ENCODE data around the gene COPG2. TPM values are rescaled to one million over a fixed set of nuclear protein-coding genes. Genes with fewer than 3 reads are reported as not detected.

Gene COPG2
- total and polyA plus RNA-seq, 2 donors (not counting 3 experiments of a cell fraction or from before 2014, with no cell fraction given), result 9.4 to 11.6 TPM

- H3K36me3 ChIP-seq (ENCODE audit: control insufficient read depth in 2 of 2, extremely low read depth in 1 of 2, insufficient read depth in 2 of 2, low read length in 2 of 2), result no peaks in the 10 kb centered on the region
- no TSS peak for BruUV-seq (replicated peaks)
- H3K79me2 ChIP-seq (ENCODE audit: control insufficient read depth, insufficient read depth, low read length), result no peaks in the 10 kb centered on the region
- H3K9me1 ChIP-seq (replicated peaks; ENCODE audit: control insufficient read depth, extremely low read depth, insufficient read depth, low read length), result no peaks in the 10 kb centered on the region
- intact Hi-C loops (cut with micrococcal nuclease) (no loop called here), dilution Hi-C loops (cut with MboI; ENCODE audit: extremely low pct_ligation_motif_present, low sequenced_read_pairs) (no loop called here)
- no peaks in the 10 kb centered on the region for H3K9me3 ChIP-seq (replicated peaks; ENCODE audit: control insufficient read depth, insufficient read depth, low read length)
- no peak overlapping the region for H3K4me3 ChIP-seq (replicated peaks in 1 of 3; ENCODE audit: insufficient read depth in 1 of 3, low read depth in 1 of 3, low read length in 3 of 3)
- DNase-seq (ENCODE audit: low read depth, low spot score) (no peak), FAIRE-seq (no peak)
- no peak overlapping the region for H3K27ac ChIP-seq (ENCODE audit: insufficient read depth, low read depth, low read length)
- POLR2A ChIA-PET, result no interaction called here
- no peak overlapping the region for H2AFZ ChIP-seq (ENCODE audit: low read depth, low read length)
- CTCF ChIA-PET, result no interaction called here
- no peaks in the 10 kb centered on the region for H4K20me1 ChIP-seq (replicated peaks; ENCODE audit: control insufficient read depth, extremely low read depth, insufficient read depth, low read length)
- TF ChIP-seq GATA2 (IDR thresholded peaks at IDR 0.05; ENCODE audit: insufficient read depth, insufficient read length, low read depth, low read length) (no peak), MAX (IDR thresholded peaks at IDR 0.05; ENCODE audit: insufficient read depth, insufficient read length) (no peak), MYC (IDR thresholded peaks at IDR 0.05; ENCODE audit: low read depth, low read length) (no peak), JUN (IDR thresholded peaks at IDR 0.05; ENCODE audit: borderline replicate concordance, insufficient read depth, insufficient read length, low read depth) (no peak), POLR2AphosphoS5 (IDR thresholded peaks at IDR 0.05; ENCODE audit: insufficient read depth, low read depth, low read length) (no peak), FOS (IDR thresholded peaks at IDR 0.05; ENCODE audit: borderline replicate concordance, insufficient read depth, low read length) (no peak), POLR2A (IDR thresholded peaks at IDR 0.05; ENCODE audit: low read depth, low read length) (no peak), EZH2 (IDR thresholded peaks at IDR 0.05; ENCODE audit: borderline replicate concordance, low read depth, low read length, severe bottlenecking) (no peak)
- TF ChIP-seq, protein P1, sequence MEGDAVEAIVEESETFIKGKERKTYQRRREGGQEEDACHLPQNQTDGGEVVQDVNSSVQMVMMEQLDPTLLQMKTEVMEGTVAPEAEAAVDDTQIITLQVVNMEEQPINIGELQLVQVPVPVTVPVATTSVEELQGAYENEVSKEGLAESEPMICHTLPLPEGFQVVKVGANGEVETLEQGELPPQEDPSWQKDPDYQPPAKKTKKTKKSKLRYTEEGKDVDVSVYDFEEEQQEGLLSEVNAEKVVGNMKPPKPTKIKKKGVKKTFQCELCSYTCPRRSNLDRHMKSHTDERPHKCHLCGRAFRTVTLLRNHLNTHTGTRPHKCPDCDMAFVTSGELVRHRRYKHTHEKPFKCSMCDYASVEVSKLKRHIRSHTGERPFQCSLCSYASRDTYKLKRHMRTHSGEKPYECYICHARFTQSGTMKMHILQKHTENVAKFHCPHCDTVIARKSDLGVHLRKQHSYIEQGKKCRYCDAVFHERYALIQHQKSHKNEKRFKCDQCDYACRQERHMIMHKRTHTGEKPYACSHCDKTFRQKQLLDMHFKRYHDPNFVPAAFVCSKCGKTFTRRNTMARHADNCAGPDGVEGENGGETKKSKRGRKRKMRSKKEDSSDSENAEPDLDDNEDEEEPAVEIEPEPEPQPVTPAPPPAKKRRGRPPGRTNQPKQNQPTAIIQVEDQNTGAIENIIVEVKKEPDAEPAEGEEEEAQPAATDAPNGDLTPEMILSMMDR (IDR thresholded peaks at IDR 0.05; ENCODE audit: extremely low read depth in 1 of 2, insufficient read depth in 1 of 2, low read depth in 1 of 2, low read length in 2 of 2), result no peak
- no peak overlapping the region for H3K9ac ChIP-seq (replicated peaks; ENCODE audit: extremely low read depth, insufficient read depth, low read length)
- H3K4me2 ChIP-seq (ENCODE audit: insufficient read depth, low read length), result no peak overlapping the region
- peaks cover 4 to 7% of the 10 kb centered on the region in 2 experiments for H3K27me3 ChIP-seq (ENCODE audit: control insufficient read depth in 2 of 2, insufficient read depth in 2 of 2, low read length in 2 of 2)
- peaks cover 7% of the 10 kb centered on the region for H3K4me1 ChIP-seq (ENCODE audit: control insufficient read depth, extremely low read depth, insufficient read depth, low read length)
These were observed 186.7 kb downstream of the COPG2 start for GRCh38 chr7:130481898-130482297.
